Endometrium (tissue), 2 donors: ENCODE measurements around the gene EXD3.
"Not testable (repeated sequence)": the region's sequence is repeated elsewhere in the genome, so short reads cannot be mapped to it uniquely, and the experiment has no call there.

Source experiments
- FAIRE-seq: peaks from 2 replicates; lab custom pipeline; 2012; peaks lifted over from hg19 to GRCh38; lab: Jason Lieb, UNC
- donor health status: control.
- donor health status: control.

Gene EXD3

GRCh38 chr9:137379761-137380161 lies 43.2 kb downstream of the EXD3 start:
- no peak for FAIRE-seq

GRCh38 chr9:137378688-137379410 lies 44.1 kb downstream of the EXD3 start:
- not testable (repeated sequence) for FAIRE-seq

- no peak for FAIRE-seq
These were observed 46.6 kb downstream of the EXD3 start for GRCh38 chr9:137376386-137376785.

GRCh38 chr9:137375321-137376058 lies 47.5 kb downstream of the EXD3 start:
- FAIRE-seq, result no peak

- no peak for FAIRE-seq
These were observed 48.7 kb downstream of the EXD3 start for GRCh38 chr9:137374131-137374845.

GRCh38 chr9:137373611-137373980 lies 49.4 kb downstream of the EXD3 start:
- no peak for FAIRE-seq

- no peak for FAIRE-seq
These were observed 50.0 kb downstream of the EXD3 start for GRCh38 chr9:137372693-137373610.

GRCh38 chr9:137371946-137372651 lies 50.9 kb downstream of the EXD3 start:
- FAIRE-seq, result no peak

- no peak for FAIRE-seq
These were observed 51.4 kb downstream of the EXD3 start for GRCh38 chr9:137371521-137371941.

- FAIRE-seq, result no peak
These were observed 52.0 kb downstream of the EXD3 start for GRCh38 chr9:137370865-137371520.

- FAIRE-seq, result no peak
These were observed 52.8 kb downstream of the EXD3 start for GRCh38 chr9:137369911-137370764.

- no peak for FAIRE-seq
These were observed 53.7 kb downstream of the EXD3 start for GRCh38 chr9:137369061-137369787.

GRCh38 chr9:137368431-137369035 lies 54.4 kb downstream of the EXD3 start:
- FAIRE-seq, result no peak

- no peak for FAIRE-seq
These were observed 55.2 kb downstream of the EXD3 start for GRCh38 chr9:137367506-137368430.

- FAIRE-seq, result no peak
These were observed 56.0 kb downstream of the EXD3 start for GRCh38 chr9:137366891-137367381.

GRCh38 chr9:137366445-137366810 lies 56.5 kb downstream of the EXD3 start:
- FAIRE-seq, result no peak
